HG02588 (cell line): ENCODE data around the gene KIAA0513.

Experiments used
- ATAC-seq: cut with Tn5 transposase; IDR thresholded peaks from one replicate; pipeline ENCODE4 v1.9.1; 2021; ENCODE audit warnings: mild to moderate bottlenecking, moderate library complexity; ENCODE audit not compliant: unreplicated experiment

The KIAA0513 gene

DNA sequence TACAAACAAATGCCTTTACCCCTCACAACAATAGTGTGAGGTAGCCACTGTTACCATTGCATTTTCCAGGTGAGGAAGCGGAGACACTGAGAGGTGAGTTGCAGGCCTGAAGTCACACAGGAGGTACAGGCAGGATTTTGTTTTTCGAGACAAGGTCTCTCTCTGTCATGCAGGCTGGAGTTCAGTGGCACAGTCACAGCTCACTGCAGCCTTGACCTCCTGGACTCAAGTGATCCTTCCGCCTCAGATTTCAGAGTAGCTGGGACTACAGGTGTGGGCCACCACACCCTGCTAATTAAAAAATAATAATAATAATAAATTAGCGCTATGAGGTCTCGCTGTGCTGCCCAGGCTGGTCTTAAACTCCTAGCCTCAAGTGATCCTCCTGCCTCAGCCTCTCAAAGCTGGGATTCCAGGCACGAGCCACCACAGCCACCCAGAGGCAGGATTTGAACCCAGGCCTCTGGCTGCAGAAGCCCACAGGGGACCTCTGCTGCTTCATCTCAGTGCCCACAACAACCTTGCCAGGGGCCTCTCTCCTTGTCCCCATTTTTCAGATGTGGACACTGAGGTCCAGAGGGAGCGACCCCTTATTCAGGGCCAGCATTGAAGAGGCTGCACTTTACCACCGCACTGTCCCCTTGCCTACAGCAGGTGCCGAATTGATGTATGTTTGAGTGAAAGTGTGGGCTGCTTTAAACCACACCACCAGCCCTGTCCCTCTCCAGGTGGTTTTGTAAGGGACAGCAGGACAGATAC lies 100.7 kb downstream of the KIAA0513 start:
- ATAC-seq: no peak

DNA sequence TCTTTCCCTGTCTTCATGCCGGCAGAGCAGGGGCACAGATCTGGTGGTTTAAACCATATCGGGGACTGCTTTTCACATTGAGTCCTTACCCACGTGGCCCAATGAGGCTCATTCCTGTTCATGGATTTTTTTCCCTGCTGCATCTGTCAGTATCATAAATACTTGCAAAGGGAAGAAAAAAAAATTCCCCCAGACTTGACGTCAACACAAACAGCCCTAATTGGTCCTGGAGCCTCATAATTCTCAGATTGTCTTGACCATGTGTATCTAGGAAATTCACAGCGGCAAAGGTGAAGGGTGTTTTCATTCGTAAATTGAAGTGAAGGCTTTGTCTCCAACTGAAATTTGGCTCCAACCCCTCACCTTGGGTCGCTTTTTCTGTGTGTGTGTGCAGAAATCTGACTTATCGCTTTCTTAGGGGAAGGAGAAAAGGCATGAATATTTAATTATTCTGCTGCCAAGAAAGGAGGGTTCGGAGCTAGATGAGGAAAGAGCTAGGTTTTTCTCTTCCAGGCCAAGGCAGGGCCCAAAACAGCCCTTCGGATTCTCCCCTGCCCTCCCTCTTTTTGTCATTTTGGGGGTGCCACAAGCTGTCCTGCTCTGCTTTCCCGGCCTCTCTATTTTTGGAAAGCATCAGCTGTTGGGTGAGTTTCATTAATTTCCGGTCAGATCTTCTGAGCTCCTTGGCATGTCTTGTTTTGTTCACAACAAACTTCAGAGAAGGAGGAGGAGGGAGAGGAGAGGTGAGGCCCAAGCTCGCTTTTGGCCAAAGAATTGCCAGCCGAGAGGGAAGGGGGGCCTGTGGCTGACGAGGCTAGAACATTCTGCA lies 102.5 kb downstream of the KIAA0513 start:
- no peak for ATAC-seq

DNA sequence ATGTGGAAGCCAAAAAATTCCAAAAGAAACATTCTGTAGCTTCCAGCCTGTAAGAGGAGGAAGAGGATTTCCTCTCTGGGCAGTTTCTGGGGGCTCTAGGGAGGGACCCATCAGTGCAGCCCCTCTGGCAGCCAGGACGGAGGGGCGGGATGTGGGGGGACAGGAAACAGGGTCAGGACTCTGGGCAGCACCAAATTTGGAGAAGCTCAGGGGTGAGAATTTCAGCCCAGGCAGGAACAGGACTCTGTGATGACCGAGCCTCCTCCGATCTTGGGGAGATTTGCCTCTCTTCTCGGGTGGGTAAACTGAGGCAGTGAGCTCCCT lies 103.1 kb downstream of the KIAA0513 start:
- ATAC-seq: no peak

DNA sequence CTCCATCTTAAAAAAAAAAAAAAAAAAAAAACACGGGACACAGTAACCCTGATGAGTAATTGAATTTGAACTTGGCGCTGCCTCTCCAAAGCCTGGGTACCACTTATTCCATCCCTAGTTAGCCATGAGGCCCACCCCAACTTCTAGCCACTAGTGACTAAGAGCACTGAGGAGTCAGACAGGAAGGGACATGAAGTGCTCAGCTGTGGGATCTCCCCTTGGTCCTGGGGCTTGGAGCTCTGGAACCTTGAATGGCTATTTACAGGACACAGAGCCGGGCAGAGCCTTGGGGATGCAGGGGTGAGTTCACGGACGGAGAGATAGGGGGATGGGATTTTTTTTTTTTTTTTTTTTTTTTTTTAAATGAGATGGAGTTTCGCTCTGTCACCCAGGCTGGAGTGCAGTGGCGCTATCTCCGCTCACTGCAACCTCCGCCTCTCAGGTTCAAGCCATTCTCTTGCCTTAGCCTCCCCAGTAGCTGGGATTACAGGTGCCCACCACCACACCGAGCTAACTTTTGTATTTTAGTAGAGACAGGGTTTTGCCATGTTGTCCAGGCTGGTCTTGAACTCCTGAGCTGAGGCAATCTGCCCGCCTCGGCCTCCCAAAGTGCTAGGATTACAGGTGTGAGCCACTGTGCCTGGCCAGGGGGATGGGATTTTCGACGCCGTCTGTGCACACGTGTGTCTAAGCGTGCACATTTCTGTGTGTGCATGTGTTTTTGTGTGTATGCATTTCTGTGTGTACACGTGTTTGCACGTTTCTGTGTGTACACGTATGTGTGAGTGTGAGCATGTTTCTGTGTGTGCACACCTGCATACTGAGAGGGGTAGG lies 105.1 kb downstream of the KIAA0513 start:
- no peak for ATAC-seq

DNA sequence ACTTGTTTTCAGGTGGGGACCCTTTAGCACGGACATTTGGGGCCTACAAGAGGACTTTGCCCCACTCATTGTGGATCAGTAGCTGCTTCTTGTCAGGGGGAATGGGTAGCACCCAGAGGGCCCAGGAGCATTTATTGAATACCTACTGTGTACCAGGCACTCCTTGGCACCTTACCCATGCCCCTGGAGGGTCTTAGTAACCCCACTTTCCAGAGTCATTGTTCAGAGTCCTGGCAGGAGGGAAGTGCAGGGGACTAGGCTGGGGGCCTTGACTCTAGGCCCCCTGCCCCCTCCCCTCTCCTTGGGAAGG lies 105.7 kb downstream of the KIAA0513 start:
- no peak for ATAC-seq

DNA sequence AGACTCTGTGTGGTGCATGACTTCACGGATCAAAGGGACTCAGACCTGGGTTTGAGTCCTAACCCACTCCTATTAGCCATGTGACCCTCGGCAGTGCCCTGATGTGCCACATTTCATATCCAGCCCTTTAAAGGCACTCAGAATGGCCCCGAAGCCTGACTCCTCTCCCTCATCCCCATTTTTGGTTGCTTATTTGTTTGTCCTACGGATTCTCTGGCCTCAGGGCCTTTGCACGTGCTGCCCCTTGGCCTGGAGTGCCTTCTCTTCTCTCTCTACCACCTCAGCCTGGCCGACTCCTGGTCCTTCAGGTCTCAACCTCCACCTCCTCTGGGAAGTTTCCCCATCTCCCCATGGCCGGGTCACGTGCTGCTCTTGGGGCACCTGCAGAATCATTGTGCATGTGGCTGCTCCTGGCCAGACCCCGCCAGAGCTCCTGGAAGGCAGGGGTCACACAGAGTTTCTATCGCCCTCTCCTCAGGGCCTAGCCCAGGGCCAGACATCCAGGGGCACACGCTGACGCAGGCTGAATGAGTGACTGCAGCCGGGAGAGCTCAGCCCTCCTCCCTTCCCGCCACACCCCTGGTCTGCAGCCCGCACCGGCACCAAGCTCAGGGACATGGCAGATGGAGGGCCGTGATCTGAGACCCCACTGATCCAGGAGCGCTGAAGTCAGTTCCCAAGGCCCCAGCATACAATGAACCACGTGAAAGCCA lies 106.6 kb downstream of the KIAA0513 start:
- no peak for ATAC-seq

DNA sequence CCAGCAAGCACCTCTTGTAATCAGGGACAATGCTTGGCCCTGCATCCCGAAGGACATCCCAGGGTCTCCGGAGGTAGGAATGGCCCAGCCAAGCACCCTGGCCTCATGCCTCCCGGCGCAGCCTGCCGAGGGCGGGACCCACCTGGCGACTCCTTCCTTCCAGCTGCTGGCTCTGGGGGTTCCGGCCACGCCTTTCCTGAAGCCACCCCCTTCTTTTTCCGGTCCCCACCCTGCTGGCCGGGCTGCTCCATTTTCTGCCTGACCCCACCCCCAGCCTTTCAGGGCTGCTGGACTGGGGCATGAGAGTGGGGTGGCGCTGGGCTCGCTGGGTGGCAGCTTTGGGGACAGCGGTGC lies 107.2 kb downstream of the KIAA0513 start:
- ATAC-seq: no peak

DNA sequence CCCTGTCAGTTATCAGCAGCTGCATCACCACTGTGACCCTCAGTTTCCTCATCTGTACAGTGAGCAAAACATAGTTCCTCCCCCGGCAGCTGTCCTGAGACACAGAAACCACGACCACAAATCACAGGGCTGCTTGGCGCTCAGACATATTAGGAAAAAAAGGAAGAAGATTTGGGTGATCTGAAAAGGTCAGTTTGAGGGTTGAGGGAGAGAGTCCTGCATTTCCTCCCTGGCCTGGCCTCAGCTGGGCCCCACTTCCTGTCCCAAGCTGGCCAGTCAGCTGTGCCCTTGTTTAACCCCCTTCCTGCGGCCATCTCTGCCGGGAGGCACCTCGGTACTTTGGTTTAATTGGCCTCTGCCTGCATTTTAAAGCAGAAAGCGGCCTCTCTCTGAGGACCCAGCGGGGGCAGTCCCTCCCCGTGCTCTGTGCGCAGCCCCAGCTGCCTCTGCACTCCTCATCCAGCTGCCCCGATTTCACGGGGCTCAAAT lies 108.7 kb downstream of the KIAA0513 start:
- ATAC-seq: no peak

DNA sequence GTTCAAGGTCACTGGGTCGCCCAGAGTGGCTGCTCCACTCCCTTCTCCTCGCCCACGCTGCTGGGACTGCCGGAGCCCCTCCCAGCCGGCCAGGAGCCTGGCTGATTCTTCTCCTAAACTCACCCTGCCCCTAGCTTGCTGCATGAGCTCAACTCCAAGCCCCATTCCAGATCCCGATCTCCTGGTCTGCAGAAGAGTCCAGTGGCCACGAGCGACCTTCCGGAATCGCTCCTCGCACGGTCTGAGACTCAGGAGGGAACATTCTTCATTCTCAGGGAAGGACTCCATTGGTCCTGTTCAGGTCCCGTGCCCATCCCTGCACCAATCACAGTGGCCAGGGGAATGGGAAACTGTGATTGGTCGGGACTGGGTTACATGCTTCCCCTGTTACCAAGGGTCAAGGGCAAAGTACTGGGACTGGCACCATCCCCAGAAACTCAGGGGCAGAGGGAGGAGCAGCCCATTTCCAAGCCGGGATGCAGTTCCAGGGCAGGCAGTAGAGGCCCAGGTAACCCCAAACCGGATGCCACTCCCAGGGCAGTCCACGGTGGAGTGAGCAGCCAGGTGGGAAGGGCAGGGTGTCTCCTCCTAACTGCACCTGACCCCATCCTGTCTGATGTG lies 109.2 kb downstream of the KIAA0513 start:
- no peak for ATAC-seq

DNA sequence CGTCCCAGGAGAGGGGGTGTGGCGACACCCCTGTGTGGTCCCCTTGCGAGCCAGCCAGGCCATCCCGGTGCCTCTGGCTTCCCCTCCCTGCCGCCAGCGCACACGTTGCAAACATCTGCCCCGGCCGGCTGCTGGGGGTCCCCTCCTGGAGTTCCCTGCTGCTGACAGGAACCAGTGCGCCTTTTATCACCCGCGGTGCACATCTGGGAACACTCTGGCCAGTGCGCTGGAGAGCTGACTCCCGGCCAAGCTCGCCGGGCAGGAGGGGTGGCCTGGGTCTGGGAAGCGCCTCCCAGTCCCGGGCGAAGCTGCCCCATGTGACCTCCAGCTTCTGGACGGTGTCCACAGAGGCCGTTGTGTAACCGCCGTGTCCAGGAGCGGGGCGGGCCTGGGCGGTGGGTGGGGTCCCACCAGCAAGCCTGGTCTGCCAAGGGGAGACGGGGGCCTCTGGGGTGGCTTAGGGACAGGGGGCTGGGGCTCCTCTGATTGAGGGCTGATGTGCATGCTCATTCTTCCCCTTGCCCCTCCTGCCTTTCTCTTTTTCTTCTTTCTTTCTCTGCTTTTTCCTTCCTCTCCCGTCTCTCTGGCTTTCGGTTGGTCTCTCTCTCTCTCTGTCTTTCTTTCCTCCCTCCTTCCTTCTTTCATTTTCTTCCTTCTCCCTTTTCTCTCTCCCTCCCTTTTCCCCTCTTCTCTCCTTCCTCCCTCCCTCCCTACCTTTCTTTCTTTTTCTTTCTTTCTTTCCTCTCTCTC lies 109.9 kb downstream of the KIAA0513 start:
- ATAC-seq: no peak

DNA sequence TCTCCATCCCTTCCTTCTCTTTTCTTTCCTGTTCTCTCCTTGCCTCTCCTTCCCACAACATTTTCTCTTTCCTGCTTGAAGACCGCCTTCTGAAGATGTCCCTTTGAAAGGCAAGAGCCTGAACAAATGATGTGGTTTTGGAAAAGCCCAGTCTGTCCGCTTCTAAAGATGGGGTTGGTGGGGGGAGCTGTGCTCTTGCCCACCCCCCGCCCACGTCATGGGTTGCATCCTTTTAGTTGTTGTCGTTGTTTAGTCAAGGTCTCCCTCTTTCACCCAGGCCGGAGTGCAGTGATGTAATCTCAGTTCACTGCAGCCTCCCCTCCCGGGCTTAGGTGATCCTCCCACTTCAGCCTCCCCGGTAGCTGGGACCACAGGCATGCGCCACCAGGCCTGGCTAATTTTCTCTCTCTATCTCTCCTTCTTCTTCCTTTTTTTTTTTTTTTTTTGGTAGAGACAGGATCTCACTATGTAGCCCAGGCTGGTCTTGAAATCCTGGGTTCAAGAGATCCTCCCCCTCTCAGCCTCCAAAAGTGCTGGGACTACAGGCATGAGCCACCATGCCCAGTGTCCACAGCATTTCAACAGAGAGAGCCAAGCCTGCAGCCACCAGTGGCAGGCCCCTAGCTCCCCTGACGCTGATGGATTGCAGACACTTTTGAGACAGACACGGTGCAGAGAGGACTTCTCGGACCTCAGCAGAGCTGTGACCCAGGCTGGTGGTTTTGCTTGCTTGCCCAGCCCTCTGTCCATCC lies 110.7 kb downstream of the KIAA0513 start:
- no peak for ATAC-seq

DNA sequence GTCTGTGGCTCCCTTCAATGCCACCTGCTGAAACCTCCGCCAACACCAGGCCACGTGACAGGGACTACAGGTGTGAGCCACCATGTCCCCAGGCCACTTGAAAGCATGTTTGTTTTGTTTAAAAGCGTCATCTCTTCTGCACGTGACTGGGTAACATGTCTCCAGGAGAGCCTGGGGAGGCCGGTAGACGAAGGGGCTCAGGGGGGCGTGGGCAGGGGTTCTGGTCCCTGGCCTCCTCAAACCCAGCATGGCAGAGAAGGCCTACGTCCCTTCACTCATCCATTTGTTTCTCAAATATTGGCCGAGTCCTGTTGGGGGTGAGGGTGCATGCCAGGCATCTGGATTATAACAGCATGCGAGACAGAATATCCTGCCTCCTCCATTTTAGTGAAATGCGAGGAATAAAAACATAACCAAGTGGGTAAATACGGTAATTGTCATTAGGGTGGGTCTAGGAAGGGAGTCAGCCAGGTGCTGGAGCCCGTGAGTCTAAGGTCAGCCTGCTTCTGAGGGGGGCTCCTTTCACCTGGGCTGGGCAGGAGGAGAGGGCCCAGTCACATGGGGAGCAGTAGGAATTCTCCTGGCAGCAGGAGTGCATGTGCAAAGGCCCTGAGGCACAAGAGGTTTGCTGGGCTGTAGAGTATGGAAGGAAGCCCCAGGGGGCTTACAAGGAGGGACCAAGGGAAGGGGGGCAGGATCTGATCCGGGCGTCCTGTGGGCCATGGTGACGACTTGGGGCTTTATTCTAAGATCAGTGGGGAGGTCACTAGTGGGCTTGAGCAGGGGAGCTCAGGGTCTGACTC lies 111.4 kb downstream of the KIAA0513 start:
- ATAC-seq: no peak

DNA sequence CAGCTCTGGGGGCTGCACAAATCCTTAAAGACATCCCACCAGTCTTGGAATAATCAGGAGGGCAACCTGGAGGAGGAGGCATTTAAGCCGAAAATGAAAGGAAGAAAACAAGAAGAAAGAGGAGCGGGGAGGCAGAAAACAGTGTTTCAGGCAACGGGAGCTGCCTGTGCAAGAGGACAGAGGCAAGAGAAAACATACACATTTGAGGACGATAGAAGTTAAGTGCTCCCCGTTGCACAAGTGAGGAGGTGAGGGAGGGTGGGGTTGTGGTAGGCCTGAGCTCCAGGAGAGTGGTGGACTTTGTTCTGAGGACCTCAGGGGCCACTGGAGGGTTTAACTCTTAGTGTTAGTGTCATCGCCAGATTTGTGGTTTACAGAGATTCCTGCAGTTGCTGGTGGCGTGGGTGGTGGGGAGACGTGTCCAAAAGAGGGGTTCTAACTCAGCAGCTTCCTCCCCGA lies 112.3 kb downstream of the KIAA0513 start:
- ATAC-seq: no peak

DNA sequence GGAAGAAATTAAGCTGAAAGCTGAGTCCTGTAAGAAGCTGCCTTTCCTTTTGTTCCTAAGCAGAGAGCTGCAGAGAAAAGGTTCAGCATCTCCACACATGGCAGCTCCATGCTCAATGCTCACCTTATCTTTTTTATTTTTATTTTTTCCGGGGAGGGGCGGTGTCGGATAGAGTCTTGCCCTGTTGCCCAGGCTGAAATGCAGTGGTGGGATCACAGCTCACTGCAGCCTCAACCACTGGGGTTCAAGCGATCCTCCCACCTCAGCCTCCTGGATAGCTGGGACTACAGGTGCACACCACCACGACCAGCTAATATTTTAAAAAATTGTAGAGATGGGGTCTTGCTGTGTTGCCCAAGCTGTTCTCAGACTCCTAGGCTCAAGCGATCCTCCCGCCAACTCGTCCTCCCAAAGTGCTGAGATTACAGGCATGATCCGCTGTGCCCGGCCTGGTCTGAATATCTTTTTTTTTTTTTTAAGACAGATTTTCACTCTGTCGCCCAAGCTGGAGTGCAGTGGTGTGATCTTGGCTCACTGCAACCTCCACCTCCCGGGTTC lies 112.9 kb downstream of the KIAA0513 start:
- no peak for ATAC-seq

DNA sequence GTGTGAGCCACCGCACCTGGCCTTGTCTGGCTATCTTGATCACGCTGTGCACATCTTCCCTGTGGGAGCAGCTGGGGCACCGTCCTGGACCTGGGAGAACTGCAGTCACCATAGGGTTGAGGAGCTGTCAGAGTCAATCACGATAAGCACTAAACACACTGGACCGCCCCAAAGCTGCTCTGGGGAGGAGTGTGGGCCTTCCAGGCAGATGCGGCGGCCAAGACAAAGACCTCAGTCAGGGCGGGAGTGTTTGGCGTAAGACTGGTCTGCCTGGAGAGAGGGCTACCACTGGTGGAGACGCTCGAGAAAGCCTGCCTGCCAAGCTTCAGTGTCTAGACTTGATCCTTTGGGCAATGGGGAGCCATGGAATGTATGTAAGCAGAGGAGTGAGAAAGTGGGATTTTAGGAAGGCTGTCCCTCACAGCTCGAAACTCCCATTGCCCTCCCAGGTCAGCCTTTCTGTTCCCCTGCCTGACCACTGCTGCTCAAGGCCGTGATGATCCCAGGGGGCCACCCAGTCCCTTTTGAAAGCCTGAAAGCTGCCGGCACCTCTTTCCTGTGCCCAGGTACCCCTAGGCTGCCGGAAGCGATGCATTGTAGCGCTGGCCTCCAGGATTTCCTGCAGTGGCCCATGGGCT lies 114.0 kb downstream of the KIAA0513 start:
- no peak for ATAC-seq

DNA sequence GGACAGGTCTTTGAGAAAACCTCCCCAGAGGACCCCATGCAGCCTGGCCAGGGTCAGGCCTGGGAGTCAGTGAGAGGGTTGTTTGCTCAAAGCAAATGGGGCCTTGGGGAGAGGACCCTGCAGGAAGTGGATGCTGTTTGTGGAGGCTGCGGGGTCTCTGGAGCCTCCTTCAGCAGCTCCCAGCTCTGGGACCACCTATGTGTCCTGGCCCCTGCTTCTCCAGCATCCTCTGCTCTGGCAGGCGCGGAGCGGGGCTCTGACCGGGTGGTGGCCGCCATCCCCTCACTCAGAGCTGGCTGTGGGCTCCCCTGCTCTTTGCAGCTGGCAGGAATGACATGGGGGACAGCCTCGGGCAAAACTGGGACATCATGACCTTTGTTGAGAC lies 114.5 kb downstream of the KIAA0513 start:
- no peak for ATAC-seq

DNA sequence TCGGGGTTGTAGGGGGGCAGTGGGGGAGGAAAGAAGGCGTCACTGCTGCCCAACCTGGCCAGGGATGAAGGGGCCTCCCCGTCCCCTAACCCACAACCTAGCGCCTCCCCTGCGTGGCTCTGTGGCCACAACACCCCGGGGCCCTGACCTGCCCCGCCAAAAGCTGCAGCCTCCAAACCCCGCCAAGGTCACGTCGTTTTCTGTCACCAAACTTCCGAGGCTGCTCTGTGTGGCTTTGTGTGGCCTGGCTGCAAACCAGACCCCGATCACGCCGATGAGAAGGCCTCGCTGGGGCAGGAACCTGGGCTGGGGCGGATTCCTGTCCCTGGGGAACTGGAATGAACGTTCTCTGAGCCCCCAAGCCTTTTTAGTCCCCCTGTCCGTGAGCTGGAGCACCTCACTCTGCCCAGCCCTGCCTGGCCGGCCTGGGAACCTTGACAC lies 115.2 kb downstream of the KIAA0513 start:
- no peak for ATAC-seq
